ENCODE data around the gene SIGLEC1. TPM values are rescaled to one million over a fixed set of nuclear protein-coding genes. Genes with fewer than 3 reads are reported as not detected.

Gene SIGLEC1
- total RNA-seq, 1 experiment from 2014 or later, result not detected

GRCh38 chr20:3705970-3706739, 6.2 kb downstream of the SIGLEC1 start:
- POLR2A ChIA-PET (ENCODE audit: unreplicated experiment), result no interaction called here

GRCh38 chr20:3705491-3705969, 6.9 kb downstream of the SIGLEC1 start:
- no peak for TF ChIP-seq CTCF (conservative IDR thresholded peaks at IDR 0.05)
- no peak for TF ChIP-seq EZH2 (IDR thresholded peaks at IDR 0.05; ENCODE audit: low read depth)
- Histone ChIP-seq H4K20me1 (ENCODE audit: insufficient read depth) (no peaks in the 10 kb centered on the region), H3K4me2 (no peak overlapping the region), H3K9me3 (ENCODE audit: insufficient read depth, low read depth) (no peaks in the 10 kb centered on the region), H3K4me1 (replicated peaks; ENCODE audit: insufficient read depth) (no peaks in the 10 kb centered on the region), H3K79me2 (ENCODE audit: low read depth) (no peaks in the 10 kb centered on the region), H3F3A (ENCODE audit: insufficient read depth, low read depth) (no peaks in the 10 kb centered on the region), H3K9me2 (ENCODE audit: insufficient read depth) (no peaks in the 10 kb centered on the region), H3K36me3 (ENCODE audit: low read depth) (no peaks in the 10 kb centered on the region), H3K27ac (no peak overlapping the region), H3K4me3 (no peak overlapping the region), H2AFZ (no peak overlapping the region), H3K27me3 (ENCODE audit: insufficient read depth, low read depth) (no peaks in the 10 kb centered on the region)
- CTCF ChIA-PET, result no interaction called here
- intact Hi-C loops (cut with micrococcal nuclease; ENCODE audit: unreplicated experiment), result no loop called here
- BruUV-seq (replicated peaks), result no TSS peak
- DNase-seq, result no peak
- POLR2A ChIA-PET (ENCODE audit: unreplicated experiment), result no interaction called here

More at GRCh38 chr20:3705970-3706739, 6.2 kb downstream of the SIGLEC1 start:
- no peak overlapping the region for H3K4me2 ChIP-seq
- intact Hi-C loops (cut with micrococcal nuclease; ENCODE audit: unreplicated experiment), result no loop called here
- no peaks in the 10 kb centered on the region for H3K4me1 ChIP-seq (replicated peaks; ENCODE audit: insufficient read depth)
- H3K9me3 ChIP-seq (ENCODE audit: insufficient read depth, low read depth), result no peaks in the 10 kb centered on the region
- no peak overlapping the region for H2AFZ ChIP-seq
- BruUV-seq (replicated peaks), result no TSS peak
- H4K20me1 ChIP-seq (ENCODE audit: insufficient read depth), result no peaks in the 10 kb centered on the region
- no peaks in the 10 kb centered on the region for H3K79me2 ChIP-seq (ENCODE audit: low read depth)
- H3K9me2 ChIP-seq (ENCODE audit: insufficient read depth), result no peaks in the 10 kb centered on the region
- H3K27me3 ChIP-seq (ENCODE audit: insufficient read depth, low read depth), result no peaks in the 10 kb centered on the region
- H3K4me3 ChIP-seq, result no peak overlapping the region
- no peak overlapping the region for H3K27ac ChIP-seq
- TF ChIP-seq EZH2 (IDR thresholded peaks at IDR 0.05; ENCODE audit: low read depth) (no peak), CTCF (conservative IDR thresholded peaks at IDR 0.05) (no peak)
- no peaks in the 10 kb centered on the region for H3F3A ChIP-seq (ENCODE audit: insufficient read depth, low read depth)
- DNase-seq, result no peak
- H3K36me3 ChIP-seq (ENCODE audit: low read depth), result no peaks in the 10 kb centered on the region
- CTCF ChIA-PET, result no interaction called here

- TF ChIP-seq EZH2 (IDR thresholded peaks at IDR 0.05; ENCODE audit: low read depth), result no peak
- no peak for TF ChIP-seq CTCF (conservative IDR thresholded peaks at IDR 0.05)
- CTCF ChIA-PET, result interaction anchor here (0.7 kb wide), 1 partner anchor 28 kb away, joined by 3 read pairs; no protein-coding TSS in a partner anchor
Observed at GRCh38 chr20:3704087-3704486, 8.3 kb downstream of the SIGLEC1 start.

More at GRCh38 chr20:3704087-3704486, 8.3 kb downstream of the SIGLEC1 start:
- POLR2A ChIA-PET (ENCODE audit: unreplicated experiment), result interaction anchor here (0.5 to 0.6 kb wide), 2 partner anchors 84 to 96 kb away, joined by 3 read pairs; no protein-coding TSS in a partner anchor
- no peaks in the 10 kb centered on the region for H3K9me3 ChIP-seq (ENCODE audit: insufficient read depth, low read depth)
- H3K36me3 ChIP-seq (ENCODE audit: low read depth), result no peaks in the 10 kb centered on the region
- H3K4me1 ChIP-seq (replicated peaks; ENCODE audit: insufficient read depth), result no peaks in the 10 kb centered on the region
- no peak overlapping the region for H3K27ac ChIP-seq
- no peaks in the 10 kb centered on the region for H4K20me1 ChIP-seq (ENCODE audit: insufficient read depth)
- H3K9me2 ChIP-seq (ENCODE audit: insufficient read depth), result no peaks in the 10 kb centered on the region
- DNase-seq, result no peak
- H3F3A ChIP-seq (ENCODE audit: insufficient read depth, low read depth), result no peaks in the 10 kb centered on the region
- no TSS peak for BruUV-seq (replicated peaks)
- no peaks in the 10 kb centered on the region for H3K79me2 ChIP-seq (ENCODE audit: low read depth)
- no peak overlapping the region for H3K4me3 ChIP-seq
- intact Hi-C loops (cut with micrococcal nuclease; ENCODE audit: unreplicated experiment), result no loop called here
- 0 out of 2 replicates have a peak, but pooled peaks cover 7% of the 10 kb centered on the region for H3K27me3 ChIP-seq (ENCODE audit: insufficient read depth, low read depth)
- no peak overlapping the region for H2AFZ ChIP-seq
- no peak overlapping the region for H3K4me2 ChIP-seq

All from PC-9 (cell line).